ENCODE results near the gene NUP93.

Gene NUP93

DNA sequence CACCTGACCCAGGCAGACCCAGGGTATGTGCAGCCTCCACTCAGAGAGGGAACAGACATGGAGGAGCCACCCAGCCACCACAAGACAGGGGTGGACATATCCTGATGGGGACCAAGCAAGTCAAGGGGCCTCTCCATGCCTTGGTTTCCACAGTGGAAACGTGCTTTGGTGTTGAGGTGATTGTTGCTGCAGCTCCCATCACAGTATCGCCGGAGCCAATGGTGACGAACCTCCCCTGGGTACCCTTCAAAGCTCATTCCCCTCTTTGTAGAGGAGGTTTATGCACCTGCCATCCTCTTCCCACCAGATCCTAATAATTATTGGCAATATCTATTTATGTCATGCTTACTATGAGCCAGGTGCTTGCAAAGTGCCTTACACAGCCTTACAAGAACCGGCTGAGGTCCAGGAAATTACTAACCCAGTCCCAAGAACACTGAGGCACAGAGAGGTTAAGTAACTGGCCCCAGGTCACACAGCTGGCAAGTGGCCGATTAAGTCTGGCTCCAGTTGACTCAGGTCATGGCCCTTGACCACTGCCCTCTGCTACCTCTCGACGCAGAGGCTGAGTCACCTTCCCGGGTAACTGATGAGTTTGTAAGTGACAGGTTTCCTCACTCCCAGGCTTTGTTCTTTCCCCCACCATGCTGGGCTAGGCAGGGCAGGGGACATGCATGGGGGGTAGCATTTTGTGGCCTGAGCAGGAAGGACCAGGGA, 155.7 kb downstream of the NUP93 start:
- no peaks in the 10 kb centered on the region for H3K36me3 ChIP-seq (ENCODE audit: low read depth)
- H3K4me1 ChIP-seq (ENCODE audit: insufficient read depth, poor library complexity, severe bottlenecking), result no peaks in the 10 kb centered on the region
- TF ChIP-seq, protein P1, sequence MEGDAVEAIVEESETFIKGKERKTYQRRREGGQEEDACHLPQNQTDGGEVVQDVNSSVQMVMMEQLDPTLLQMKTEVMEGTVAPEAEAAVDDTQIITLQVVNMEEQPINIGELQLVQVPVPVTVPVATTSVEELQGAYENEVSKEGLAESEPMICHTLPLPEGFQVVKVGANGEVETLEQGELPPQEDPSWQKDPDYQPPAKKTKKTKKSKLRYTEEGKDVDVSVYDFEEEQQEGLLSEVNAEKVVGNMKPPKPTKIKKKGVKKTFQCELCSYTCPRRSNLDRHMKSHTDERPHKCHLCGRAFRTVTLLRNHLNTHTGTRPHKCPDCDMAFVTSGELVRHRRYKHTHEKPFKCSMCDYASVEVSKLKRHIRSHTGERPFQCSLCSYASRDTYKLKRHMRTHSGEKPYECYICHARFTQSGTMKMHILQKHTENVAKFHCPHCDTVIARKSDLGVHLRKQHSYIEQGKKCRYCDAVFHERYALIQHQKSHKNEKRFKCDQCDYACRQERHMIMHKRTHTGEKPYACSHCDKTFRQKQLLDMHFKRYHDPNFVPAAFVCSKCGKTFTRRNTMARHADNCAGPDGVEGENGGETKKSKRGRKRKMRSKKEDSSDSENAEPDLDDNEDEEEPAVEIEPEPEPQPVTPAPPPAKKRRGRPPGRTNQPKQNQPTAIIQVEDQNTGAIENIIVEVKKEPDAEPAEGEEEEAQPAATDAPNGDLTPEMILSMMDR (IDR thresholded peaks at IDR 0.05; ENCODE audit: poor library complexity, severe bottlenecking), result no peak
- ATAC-seq (ENCODE audit: low read depth), result no peak
- no peak overlapping the region for H3K27ac ChIP-seq (ENCODE audit: poor library complexity, severe bottlenecking)
- H3K9me3 ChIP-seq (ENCODE audit: severe bottlenecking), result no peaks in the 10 kb centered on the region
- H3K4me3 ChIP-seq (ENCODE audit: severe bottlenecking), result no peak overlapping the region
- no peak for DNase-seq (ENCODE audit: low spot score)
- no peaks in the 10 kb centered on the region for H3K27me3 ChIP-seq (ENCODE audit: insufficient read depth, poor library complexity, severe bottlenecking)

DNA sequence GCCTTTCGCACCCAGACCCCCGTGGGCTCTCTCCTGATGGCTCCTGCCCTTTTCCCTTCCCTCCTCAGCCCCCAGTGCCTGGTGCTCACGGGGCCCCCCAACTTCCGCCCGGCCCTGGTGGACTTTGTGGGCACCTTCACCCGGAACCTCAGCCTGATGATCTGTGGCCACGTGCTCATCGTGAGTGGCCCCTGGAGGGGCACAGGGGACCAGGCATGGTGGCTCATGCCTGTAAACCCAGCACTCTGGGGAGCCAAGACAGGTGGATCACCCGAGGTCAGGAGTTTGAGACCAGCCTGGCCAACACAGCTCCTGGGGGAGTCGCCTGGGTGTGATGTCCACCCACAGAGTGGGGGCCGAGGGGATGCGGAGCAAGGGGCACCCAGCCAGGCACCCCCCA, 156.4 kb downstream of the NUP93 start:
- Histone ChIP-seq H3K9me3 (ENCODE audit: severe bottlenecking) (no peaks in the 10 kb centered on the region), H3K36me3 (ENCODE audit: low read depth) (no peaks in the 10 kb centered on the region), H3K4me1 (ENCODE audit: insufficient read depth, poor library complexity, severe bottlenecking) (no peaks in the 10 kb centered on the region), H3K4me3 (ENCODE audit: severe bottlenecking) (no peak overlapping the region), H3K27ac (ENCODE audit: poor library complexity, severe bottlenecking) (no peak overlapping the region), H3K27me3 (ENCODE audit: insufficient read depth, poor library complexity, severe bottlenecking) (no peaks in the 10 kb centered on the region)
- ATAC-seq (ENCODE audit: low read depth), result no peak
- DNase-seq (ENCODE audit: low spot score), result no peak
- TF ChIP-seq, protein P1 (IDR thresholded peaks at IDR 0.05; ENCODE audit: poor library complexity, severe bottlenecking), result no peak

DNA sequence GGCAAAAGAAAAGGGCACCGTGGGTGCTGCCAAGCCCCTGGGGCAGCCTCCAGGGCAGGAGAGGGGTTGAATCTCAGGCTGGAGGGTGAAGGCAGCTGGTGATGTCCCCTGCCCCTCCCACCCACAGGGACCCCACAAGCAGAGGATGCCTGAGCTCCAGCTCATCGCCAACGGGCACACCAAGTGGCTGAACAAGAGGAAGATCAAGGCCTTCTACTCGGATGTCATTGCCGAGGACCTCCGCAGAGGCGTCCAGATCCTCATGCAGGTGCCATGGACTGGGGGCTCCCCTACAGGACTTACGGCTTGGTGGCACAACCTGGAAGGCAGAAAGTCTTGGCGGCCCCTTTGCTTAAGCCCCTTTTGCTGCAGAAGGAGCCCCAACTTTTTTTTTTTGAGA, 156.9 kb downstream of the NUP93 start:
- Histone ChIP-seq H3K36me3 (ENCODE audit: low read depth) (no peaks in the 10 kb centered on the region), H3K9me3 (ENCODE audit: severe bottlenecking) (no peaks in the 10 kb centered on the region), H3K4me3 (ENCODE audit: severe bottlenecking) (no peak overlapping the region), H3K27ac (ENCODE audit: poor library complexity, severe bottlenecking) (no peak overlapping the region), H3K27me3 (ENCODE audit: insufficient read depth, poor library complexity, severe bottlenecking) (no peaks in the 10 kb centered on the region), H3K4me1 (ENCODE audit: insufficient read depth, poor library complexity, severe bottlenecking) (no peaks in the 10 kb centered on the region)
- no peak for ATAC-seq (ENCODE audit: low read depth)
- DNase-seq (ENCODE audit: low spot score), result no peak
- TF ChIP-seq, protein P1 (IDR thresholded peaks at IDR 0.05; ENCODE audit: poor library complexity, severe bottlenecking), result no peak

DNA sequence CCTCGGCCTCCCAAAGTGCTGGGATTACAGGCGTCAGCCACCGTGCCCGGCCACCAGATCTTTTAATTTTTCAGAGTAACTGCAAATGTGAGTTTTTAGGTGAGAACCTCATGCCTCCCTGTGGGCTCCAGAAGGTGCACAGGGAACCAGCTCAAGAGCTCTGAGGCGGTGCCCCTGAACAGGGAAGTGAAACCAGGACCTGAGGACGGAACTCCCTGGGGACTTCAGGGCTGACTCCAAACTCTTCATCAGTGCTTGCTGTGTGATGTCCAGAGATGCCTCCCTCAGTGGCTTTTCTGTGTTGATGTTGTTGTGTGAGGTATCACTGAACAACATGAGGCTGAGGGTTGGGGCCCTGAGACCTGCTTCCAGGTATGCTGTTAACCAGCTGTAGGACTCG, 158.9 kb downstream of the NUP93 start:
- TF ChIP-seq, protein P1 (IDR thresholded peaks at IDR 0.05; ENCODE audit: poor library complexity, severe bottlenecking), result no peak
- DNase-seq (ENCODE audit: low spot score), result no peak
- Histone ChIP-seq H3K4me3 (ENCODE audit: severe bottlenecking) (no peak overlapping the region), H3K9me3 (ENCODE audit: severe bottlenecking) (no peaks in the 10 kb centered on the region), H3K36me3 (ENCODE audit: low read depth) (no peaks in the 10 kb centered on the region), H3K4me1 (ENCODE audit: insufficient read depth, poor library complexity, severe bottlenecking) (no peaks in the 10 kb centered on the region), H3K27me3 (ENCODE audit: insufficient read depth, poor library complexity, severe bottlenecking) (no peaks in the 10 kb centered on the region), H3K27ac (ENCODE audit: poor library complexity, severe bottlenecking) (no peak overlapping the region)
- no peak for ATAC-seq (ENCODE audit: low read depth)

DNA sequence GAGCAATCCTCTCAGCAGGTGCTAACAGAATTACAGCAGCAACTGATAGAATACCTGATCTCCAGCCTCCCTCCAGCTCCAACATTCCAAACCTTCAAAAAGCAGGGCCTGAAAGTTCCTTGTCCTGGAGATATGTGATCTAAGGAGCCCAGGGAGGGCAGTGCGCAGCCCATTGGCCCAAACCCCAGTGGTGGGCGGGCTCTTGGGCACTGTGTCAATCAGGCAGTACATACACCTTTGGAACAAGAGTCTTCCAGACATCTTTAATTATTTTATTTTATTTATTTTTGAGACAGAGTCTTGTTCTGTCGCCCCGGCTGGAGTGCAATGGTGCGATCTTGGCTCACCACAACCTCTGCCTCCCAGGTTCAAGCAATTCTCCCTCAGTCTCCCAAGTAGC, 159.3 kb downstream of the NUP93 start:
- DNase-seq (ENCODE audit: low spot score), result no peak
- H3K27me3 ChIP-seq (ENCODE audit: insufficient read depth, poor library complexity, severe bottlenecking), result no peaks in the 10 kb centered on the region
- H3K4me3 ChIP-seq (ENCODE audit: severe bottlenecking), result no peak overlapping the region
- no peaks in the 10 kb centered on the region for H3K9me3 ChIP-seq (ENCODE audit: severe bottlenecking)
- no peak overlapping the region for H3K27ac ChIP-seq (ENCODE audit: poor library complexity, severe bottlenecking)
- H3K36me3 ChIP-seq (ENCODE audit: low read depth), result no peaks in the 10 kb centered on the region
- no peaks in the 10 kb centered on the region for H3K4me1 ChIP-seq (ENCODE audit: insufficient read depth, poor library complexity, severe bottlenecking)
- TF ChIP-seq, protein P1 (IDR thresholded peaks at IDR 0.05; ENCODE audit: poor library complexity, severe bottlenecking), result no peak
- ATAC-seq (ENCODE audit: low read depth), result peak; percentile 64

Data from RWPE2 (cell line).